HL-60/S4 (cell line): ENCODE measurements around the gene COL28A1.

ENCODE experiments used
- in situ Hi-C: fragments of 300-500 bp; cut with MboI; formaldehyde crosslinking; loops from 2 replicates; pipeline ENCODE4 v1.14.3; 2022; ENCODE audit warnings: low sequenced_read_pairs

COL28A1 gene

DNA sequence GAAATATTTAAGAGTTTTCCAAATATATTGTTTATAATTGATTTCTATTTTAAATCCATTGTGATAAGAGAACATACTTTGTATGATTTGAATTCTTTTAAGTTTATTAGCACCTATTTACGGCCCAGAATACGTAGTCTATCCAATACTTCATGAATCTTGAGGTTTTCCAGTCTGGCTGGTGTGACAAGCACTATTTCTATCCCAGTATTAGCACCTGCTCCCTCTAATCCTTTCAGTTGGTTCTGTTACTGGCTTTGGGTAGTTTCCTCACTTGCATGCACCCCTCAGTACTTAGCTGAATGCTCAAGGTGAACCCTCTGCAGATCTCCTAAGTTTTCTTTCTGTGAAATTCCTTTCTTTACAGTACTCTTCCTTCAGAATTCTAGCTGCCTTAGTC is 186.5 kb downstream of the COL28A1 start:
- in situ Hi-C loops = no loop called here

DNA sequence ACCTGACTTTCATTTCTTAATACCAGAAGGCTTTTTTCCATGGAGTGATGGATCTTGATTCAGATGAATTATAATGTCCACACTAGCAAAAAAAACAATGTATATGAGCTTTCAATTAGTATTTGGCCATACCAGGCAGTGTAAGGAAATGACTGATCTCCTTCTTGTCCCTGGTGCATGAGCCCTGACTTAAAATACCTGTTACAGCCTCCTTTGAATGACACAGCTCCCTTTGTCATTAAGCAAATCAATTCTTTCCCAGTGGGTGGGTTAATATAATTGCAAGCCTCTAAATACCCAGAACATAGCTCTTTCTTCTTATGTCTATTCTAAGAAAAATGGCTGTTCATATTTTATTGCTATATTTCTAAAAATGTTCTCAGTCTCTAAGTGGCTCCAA is 188.6 kb downstream of the COL28A1 start:
- in situ Hi-C loops = no loop called here

DNA sequence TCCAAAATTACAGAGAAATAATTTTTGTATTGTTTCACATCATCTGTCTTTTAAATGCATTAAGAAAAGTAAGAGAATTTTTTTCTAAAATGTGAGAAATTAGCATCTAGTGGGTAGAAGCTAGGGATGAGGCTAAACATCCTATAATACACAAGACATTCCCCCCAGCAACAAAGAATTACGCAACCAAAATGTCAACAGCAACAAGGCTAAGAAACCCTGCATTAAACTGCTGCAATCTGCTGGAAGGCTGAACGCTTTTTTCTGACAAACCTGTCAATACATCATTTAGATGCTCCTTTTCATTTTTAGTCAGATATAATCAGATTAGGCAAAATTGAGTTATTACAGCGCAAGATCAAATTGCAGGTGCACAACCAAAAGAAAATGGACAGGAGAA is 191.1 kb downstream of the COL28A1 start:
- in situ Hi-C loops = no loop called here

DNA sequence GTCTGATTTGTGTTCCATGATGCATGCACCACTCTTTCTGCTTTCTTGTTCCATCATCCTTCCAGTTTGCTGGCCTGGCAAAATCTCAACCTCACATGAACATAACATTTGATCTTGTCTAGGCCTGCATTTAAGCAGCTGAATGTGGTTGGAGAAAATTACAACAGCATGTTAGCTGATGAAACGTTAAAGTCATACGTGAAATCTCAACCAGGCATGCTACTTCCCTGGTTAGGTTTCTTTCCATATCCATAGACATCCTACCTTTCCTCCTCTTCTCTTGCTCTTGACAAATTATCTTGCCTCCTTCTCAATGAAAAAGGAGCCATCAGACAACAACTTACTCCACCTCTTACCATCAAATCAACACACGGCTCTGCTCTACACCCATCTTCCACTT is 199.8 kb downstream of the COL28A1 start:
- in situ Hi-C loops = no loop called here

DNA sequence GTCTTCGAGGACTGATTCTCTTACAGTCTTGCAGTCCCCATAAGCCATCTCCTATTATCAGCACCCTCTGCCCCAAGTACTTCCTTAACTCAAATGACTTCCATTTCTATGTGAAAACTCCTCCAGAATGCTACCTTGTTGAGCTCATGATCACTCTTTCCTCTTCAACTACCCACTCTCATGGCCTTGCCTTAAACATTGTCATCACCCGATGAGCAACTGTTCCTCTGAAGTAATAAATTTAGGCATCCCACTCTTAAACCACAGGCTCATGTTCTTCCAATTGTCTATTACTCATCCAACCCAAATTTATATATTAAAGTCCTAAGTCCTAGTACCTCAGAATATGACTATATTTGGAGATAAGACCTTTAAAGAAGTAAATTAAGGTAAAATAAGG is 200.5 kb downstream of the COL28A1 start:
- in situ Hi-C loops = no loop called here

DNA sequence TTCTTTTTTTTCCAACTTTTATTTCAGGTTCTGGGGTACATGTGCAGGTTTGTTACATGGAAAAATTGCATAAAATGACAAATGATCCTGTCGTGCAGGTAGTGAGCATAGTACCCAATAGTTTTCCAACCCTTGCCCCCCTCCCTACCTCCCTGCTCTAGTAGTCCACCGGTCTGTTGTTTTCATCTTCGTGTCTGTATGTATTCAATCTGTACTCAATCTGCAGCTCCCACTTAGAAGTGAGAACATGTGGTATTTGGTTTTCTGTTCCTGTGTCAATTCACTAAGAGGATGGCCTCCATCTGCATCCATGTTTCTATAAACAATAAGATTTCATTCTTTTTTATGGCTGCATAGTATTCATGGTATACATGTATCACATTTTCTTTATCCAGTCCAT is 202.1 kb downstream of the COL28A1 start:
- in situ Hi-C loops = no loop called here

DNA sequence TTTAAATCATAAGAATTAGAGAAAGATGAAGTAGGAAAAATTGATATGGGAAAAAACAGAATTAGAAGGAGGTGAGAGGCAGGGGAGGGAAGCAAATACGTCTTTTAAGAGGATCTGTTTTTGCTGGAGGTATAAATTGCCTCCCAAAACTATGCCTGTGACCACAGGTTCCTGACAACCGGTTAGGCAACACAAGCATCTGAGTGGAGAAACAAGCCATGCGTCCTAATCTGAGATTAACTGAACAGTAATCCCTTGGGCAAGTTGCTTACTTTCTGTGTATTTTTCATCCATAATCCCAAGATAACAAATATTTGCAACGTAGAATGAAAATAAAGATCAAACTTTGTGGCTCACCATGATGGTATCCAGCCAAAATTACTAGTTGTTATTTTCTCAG is 204.2 kb downstream of the COL28A1 start:
- in situ Hi-C loops = no loop called here

DNA sequence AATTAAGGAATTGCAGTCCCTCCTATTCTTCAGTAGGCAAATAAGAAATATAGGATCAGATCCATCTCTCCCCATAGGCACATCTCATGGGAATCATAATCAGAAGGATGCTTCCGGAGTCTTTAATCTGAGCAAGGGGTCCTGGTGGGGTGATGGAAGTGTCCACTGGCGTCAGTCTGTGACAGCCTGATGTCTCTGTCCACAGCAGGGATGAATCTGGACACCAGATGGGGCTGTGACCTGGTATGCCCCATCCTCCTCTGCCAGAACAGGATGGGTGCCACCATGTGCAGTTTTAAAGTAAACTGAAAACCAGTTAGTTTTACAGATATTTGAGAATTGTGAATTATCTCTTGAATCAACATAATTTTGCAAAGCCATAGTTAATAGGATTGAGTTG is 204.7 kb downstream of the COL28A1 start:
- in situ Hi-C loops = no loop called here

DNA sequence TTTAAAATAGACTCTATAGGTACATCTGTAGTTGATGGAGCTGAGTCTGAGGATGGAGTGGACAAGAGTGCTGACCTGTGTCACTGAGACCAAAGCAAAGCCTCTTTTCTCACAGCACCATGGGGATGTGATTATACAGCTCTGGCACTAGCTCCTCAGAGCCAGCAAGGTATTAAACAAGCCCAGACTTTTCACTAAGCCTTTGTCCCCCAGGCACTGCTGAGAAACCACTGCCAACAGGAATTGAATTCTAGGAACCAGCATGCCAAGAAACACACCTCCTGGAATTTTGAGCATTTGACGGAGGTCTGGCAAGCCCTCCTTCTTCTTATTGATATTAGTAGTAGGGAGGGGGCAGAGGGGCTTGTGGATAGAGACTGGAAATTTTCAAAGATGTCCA is 206.3 kb downstream of the COL28A1 start:
- in situ Hi-C loops = no loop called here

DNA sequence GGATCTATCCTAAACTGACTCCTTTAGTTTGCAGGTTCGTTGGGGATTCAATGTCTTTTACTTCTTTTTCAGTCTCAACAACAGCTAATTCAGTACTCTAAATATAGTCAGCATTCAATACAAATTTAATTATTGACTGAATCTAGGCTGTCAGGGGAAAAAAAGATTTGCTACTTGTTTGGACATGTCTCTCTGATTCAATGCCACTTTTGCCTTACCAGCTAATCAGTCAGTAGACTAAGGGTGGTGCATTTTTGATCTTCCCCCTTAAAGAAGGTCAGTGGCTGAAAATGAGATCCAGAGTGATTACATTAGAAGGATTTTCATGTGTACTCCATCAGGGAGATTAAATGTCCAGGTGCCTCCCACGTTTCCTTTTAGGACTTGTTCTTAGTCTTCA is 208.2 kb downstream of the COL28A1 start:
- in situ Hi-C loops = no loop called here

DNA sequence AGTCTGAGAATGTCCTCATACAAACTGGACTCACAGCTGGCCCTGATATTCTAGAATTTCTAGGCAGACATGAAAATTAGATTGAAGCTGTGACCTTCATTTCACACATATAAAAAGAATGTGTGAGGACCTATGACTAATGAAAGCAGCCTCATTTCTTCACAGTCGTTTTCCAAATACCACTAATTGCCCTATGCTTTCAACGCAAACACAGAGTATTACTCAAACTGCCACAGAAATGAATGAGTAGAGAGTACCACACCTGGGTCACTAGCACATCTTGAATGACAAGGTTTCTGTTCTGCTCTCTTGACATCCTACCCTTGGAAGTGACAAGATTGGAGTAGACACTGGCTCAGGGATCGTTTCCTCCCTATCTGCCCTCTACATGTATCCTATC is 211.0 kb downstream of the COL28A1 start:
- in situ Hi-C loops = no loop called here

DNA sequence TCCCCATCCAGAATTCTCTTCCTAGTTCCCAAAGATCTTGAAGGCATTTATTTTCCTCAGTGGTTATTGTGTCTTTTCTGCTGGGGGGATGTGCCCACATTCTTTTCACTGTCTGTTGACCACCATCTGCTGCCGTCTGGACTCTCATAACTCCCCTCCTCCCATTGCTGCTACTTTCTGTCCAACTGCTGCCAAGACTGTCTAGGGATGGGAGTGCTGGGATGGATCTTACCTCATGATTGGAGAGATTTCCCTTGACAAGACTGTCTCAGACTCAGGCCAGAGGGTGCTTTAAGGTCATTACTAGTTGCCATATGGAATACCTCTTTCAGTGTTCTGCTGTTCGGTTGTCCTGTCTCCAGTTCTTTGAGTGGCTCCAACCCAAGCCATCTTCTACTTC is 211.8 kb downstream of the COL28A1 start:
- in situ Hi-C loops = no loop called here

DNA sequence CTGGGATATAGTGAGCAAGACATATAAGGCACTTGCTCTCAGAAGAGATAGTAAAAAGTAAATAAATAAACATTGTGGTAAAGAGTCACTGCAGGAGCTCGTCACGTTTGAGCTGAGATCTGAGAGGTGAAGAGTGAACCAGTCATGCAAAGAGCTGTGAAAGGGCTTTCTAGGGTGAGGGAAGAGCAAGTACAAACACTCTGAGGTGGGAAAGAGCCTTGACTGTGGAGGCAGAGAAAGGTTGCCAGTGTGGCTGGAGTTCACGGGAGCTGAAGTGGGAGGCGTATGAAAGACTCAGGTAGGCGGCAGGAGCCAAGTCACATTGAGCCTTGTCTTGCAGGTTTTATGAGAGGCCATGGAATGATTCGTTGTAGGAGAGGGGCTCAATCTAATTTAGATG is 212.3 kb downstream of the COL28A1 start:
- in situ Hi-C loops = no loop called here

DNA sequence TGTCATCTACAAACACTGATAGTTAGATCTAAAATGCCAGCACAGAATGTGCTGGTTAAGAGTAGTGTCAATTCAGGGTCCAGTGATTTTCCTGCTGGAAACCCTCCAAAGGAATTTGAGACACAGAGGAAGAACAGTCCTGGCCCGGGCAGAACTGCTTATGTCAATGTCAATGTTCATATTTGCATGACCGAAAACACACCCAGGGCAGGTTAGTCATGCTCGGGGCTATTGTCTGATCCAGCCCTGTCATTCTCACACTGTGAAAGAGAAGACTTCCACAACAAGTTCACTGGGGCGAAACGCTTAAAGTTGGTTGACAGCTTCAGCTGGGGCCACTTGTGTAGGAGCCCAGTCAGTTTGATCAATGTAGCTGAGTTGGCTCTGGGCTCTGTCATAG is 214.0 kb downstream of the COL28A1 start:
- in situ Hi-C loops = no loop called here

DNA sequence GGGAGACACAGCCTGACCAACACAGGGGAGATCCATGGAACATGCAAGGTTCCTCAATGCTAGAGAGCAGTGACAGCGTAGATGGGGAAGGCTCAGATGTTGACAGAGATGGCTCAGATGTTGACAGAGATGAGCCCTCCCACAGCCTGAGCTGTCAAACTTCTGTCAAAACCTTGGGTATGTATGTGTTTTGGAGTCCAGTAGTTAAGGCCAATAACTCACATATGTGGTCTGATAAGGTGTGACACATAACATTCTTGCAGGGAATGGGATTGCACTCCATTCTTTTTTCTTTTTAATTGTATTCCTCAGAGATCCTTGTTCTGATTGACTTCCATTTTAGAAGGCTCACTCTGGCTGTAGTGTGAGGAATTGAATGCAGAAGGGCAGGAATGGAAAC is 217.1 kb downstream of the COL28A1 start:
- in situ Hi-C loops = no loop called here

DNA sequence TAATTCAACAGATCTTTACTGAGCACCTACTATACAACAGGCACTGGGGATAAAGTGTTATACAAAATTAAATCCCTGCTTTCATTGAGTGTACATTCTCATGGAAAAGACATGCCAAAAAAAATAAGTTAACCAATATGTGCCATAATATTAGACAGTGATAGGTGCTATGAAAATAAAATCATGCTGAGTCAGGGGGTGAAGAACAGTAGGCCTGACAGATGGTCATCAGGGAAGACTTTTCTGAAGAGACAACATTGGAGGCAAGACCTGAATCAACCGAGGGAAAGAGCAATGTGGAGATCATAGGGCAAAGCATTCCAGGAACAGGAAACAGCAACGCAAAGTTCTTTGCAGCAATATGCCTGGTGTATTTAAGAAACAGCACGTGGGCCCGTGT is 217.8 kb downstream of the COL28A1 start:
- in situ Hi-C loops = no loop called here

DNA sequence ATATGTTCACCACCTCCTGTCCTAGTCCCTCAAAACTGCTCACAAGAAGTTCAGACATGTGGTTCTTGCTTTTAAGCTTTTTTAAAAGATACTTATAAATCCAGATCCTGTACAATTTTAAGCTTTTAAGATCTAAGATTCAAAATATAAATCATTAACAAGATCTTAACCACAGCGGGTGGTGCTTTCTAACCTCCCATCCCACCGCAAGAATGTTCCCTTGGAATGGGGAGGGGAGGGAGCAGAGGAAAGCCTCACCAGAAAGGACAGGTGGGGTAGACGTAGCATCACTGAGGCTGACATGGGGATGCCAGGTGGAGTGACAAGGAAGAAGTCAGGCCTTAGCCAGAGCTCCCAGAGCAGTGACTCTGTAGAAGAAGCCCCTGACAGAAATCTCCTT is 219.8 kb downstream of the COL28A1 start:
- in situ Hi-C loops = no loop called here

DNA sequence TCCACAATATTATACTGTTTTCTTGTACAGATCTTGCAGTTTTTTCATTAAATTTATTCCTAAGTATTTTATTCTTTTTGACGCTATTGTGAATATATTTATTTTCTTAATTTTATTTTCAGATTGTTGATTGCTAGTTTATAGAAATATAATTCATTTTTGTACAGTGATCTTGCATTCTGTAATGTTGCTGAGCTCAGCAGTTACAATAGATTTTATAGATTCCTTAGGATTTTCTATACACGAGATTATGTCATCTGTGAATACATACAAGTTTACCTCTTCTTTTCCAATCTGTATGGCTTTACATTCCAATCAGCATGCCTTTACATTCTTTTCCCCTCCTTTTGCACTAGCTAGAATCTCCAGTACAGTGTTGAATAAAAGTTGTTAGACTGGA is 223.3 kb downstream of the COL28A1 start:
- in situ Hi-C loops = no loop called here

DNA sequence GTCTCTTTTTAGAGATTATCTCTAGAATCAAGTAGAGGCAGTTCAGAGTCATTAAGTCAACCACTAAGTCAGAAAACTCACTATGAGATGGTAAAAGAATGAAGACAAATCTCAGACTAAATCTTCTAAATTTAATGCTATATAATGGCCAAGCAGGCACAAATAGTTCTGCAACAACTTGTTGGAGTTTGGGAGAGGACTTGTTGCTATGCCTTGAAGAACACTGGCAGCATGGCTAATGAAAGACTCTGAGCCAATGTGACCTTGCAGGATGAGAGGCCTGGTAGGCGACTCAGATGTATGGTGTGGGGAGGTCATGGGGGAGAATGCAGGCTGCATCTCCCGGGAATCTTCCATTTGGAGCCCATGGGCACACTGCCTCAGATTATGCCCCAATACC is 224.7 kb downstream of the COL28A1 start:
- in situ Hi-C loops = no loop called here

DNA sequence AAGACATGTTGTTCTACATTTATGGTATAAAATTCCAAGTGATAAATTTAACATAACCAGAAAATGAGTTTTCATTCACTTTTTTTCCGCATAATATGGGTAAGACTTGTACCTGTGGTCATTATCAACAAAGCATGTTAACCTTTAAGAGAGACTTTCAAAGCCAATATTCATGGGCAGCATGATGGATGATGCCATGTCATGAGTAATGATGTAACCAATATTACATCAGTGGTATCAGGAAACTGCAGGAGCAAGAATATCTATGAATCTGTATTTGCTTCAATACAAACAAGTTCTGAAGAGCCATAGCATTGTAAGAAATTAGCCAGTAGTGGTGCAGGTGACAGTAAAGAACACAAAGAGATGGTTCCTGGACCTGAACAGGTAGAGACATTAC is 226.5 kb downstream of the COL28A1 start:
- in situ Hi-C loops = no loop called here
